ENCODE results near the gene DGKQ.
"Not testable (repeated sequence)": the region's sequence is repeated elsewhere in the genome, so short reads cannot be mapped to it uniquely, and the experiment has no call there.

The DGKQ gene

GRCh38 chr4:924107-925096 is 49.0 kb downstream of the DGKQ start:
- DNase-seq = no peak

GRCh38 chr4:921830-922331 is 51.5 kb downstream of the DGKQ start:
- no peak for DNase-seq

DNA sequence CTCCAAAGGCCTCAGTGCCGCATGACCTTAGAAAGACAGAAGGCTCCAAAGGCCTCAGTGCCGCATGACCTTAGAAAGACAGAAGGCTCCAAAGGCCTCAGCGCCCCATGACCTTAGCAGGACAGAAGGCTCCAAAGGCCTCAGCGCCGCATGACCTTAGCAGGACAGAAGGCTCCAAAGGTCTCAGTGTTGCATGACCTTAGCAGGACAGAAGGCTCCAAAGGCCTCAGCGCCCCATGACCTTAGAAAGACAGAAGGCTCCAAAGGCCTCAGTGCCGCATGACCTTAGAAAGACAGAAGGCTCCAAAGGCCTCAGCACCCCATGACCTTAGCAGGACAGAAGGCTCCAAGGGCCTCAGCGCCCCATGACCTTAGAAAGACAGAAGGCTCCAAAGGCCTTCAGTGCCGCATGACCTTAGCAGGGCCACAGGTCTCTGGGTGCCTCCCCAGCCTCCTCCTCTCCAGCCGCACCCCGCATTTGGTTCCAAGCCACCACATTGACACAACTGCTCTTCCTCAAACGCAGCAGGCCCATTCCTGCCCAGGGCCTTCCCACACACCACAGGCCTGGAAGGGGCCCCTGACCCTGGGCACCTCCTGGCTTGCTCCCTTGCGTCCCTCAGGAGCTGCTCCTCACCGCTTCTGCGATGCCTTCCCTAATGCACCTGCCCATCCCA is 54.2 kb downstream of the DGKQ start:
- not testable (repeated sequence) for DNase-seq

DNA sequence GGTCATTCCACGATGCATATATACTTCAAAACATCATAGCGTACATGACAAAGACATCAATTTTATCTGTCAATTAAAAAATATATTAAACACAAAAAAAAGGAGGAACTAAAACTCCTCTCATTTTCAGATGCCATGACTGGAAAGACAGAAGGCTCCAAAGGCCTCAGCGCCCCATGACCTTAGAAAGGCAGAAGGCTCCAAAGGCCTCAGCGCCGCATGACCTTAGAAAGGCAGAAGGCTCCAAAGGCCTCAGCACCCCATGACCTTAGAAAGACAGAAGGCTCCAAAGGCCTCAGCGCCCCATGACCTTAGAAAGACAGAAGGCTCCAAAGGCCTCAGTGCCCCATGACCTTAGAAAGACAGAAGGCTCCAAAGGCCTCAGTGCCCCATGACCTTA is 54.8 kb downstream of the DGKQ start:
- DNase-seq = not testable (repeated sequence)

GRCh38 chr4:917992-918391 is 55.4 kb downstream of the DGKQ start:
- no peak for DNase-seq

- no peak for DNase-seq
These were observed 55.9 kb downstream of the DGKQ start for GRCh38 chr4:917466-917865.

DNA sequence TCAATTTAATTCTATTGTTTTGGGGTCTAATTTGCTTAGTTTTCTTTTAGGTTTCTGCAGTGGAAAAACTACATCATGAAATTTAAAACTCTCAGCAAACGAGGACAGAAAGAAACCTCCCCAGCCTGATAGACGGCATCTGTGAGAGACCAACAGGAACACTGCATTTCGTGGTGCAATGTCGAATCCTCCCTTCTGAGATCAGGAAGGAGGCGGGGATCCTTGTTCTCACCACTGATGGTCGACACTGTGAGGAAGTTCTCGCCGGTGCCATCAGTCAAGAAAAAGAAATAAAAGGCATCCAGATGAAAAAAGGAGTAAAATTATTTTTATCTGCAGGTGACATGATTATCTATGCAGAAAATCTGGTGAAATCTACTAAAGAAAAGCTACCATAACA is 57.8 kb downstream of the DGKQ start:
- no peak for DNase-seq

- no peak for DNase-seq
These were observed 58.3 kb downstream of the DGKQ start for GRCh38 chr4:915041-915474.

GRCh38 chr4:914531-914930 is 58.8 kb downstream of the DGKQ start:
- DNase-seq = no peak

- DNase-seq = no peak
These were observed 60.1 kb downstream of the DGKQ start for GRCh38 chr4:913280-913618.

- no peak for DNase-seq
These were observed 60.7 kb downstream of the DGKQ start for GRCh38 chr4:912548-913279.

DNA sequence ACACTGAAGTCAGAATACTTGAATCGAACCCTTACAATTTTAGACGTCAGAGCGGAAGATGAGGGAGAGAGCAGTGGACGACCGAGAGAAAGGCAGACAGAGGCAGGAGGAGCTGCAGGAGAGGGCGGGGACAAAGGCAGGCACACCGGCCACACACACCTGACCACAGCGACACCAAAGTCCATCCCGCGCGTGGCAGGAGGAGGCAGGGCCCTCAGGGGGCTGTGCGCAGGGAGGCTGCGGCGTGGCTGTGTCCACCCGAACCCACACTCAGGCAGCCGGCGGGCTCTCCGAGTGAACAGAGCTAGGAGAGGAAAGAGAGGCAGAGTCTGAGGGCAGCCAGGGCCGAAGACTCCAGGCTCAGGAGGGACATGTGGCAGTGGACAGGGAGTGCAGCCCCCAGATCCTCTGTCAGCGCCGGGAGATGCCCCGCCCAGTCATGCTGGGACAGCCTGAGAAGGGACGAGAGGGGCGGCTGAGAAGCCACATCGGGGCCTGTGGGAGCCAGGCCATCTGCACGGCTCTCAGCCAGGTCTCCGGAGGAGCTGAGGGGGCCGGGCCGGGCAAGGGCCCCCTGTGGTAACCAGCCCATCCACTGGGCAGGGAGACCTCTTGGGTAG is 61.4 kb downstream of the DGKQ start:
- DNase-seq = no peak

DNA sequence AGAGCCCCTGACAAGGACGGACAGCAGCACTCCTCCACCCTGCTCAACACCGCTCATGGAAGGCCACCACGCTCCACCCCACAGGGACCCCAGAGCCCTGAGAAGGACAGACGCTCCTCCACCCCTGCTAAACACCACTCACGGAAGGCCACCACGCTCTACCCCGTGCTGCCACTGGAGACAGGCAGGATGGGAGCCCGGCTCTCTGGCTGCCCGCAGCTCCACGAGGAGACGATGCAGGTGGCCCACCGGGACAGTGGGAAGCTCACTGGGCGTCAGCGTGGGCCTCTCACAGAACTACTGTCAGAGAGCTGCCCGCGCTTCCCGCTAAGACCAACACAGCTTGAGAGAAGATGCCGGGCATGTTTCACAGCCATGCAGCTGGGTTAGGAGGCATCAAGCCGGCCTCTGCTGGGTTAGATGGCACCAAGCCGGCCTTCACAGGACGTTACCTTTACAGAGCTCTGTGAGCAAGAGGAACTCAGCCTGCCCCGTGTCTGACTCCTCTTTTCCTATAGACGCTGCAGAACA is 62.1 kb downstream of the DGKQ start:
- no peak for DNase-seq

DNA sequence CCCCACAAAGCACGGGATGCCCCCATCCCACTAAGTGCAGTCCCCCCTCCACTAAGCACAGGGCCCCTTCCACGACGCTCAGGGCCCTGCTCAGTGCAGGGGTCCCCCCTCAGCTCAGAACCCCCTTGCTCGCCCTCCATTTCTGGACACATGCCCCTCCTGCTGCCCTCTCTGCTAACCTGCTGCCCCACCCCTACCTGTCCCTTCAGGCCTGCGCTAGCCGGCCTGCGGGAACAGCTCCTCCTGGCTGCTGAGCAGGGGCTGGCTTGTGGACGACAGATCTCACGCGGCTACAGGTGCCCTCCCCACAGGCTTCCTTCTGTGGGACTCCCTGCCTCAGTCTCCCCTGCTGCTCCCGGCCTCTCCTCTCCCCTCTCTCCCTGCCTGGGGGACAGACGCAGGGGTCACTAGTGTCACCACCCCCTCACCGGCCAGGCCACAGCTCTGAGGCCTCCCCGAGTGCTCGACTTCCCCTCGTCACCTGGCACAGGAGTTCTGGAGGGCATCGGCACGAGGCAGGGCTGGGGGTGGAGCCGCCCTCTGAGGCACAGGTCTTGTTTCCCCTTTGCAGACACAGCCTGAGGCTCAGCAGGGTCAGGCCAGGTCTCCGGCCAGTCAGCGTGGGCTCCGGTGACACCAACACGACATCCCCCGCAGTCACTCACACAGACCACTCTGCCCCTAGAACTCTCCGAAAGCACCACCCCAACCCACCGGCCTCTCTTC is 62.8 kb downstream of the DGKQ start:
- DNase-seq = no peak

DNA sequence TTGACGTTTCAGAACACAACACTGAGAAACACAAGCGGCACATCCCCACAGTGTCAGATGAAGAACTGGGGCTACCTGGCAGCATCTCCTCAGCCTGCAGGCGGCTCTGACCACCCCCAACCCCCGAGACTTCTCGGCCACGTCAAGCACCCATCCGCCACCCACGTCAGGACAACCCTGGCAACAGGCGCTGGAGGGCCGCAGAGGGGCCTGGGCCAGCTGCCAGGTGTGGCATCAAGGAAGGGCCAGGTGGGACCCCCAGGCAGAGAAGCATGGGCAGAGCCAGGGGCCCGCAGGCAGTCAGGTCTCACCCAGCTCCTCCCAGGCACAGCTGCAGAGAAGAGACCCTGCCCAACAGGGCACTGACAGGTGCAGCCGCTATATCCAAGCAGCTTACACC is 63.5 kb downstream of the DGKQ start:
- no peak for DNase-seq

GRCh38 chr4:909131-909571 is 64.2 kb downstream of the DGKQ start:
- DNase-seq = no peak

Data from stimulated activated CD4-positive, alpha-beta T cell treated with anti-CD3 and anti-CD28 coated beads, Interleukin-2, amount 100 ng/mL, for 48 hours (primary cell).